Upper lobe of left lung (tissue), 4 donors: ENCODE measurements around the gene MYOM1.

ENCODE experiments used
- CTCF ChIP-seq, 6 experiments: fragments of 450-650 bp in 4 of 6; fragments of 200-600 bp in 2 of 6; sonication (generic) in 2 of 6; IDR thresholded peaks; one replicate each; pipeline ENCODE4 v1.5.1; 2016 to 2019; ENCODE audit warnings: antibody characterized with exemption in 6 of 6
- EP300 ChIP-seq, 4 donors: sonication (generic); formaldehyde crosslinking; IDR thresholded peaks; one replicate each; pipeline ENCODE4 v1.5.1; 2017; ENCODE audit warnings: antibody characterized with exemption in 4 of 4, control low read depth in 2 of 4
- POLR2A ChIP-seq, 4 donors: fragments of 450-650 bp; IDR thresholded peaks; one replicate each; pipeline ENCODE4 v1.5.1; 2016 to 2017; ENCODE audit warnings: antibody characterized with exemption in 4 of 4, mild to moderate bottlenecking in 2 of 4

- TF ChIP-seq POLR2A (IDR thresholded peaks at IDR 0.05) (no peak), EP300 (IDR thresholded peaks at IDR 0.05) (no peak), CTCF (IDR thresholded peaks at IDR 0.05) (no peak)
Observed at GRCh38 chr18:3140986-3141639, 78.7 kb downstream of the MYOM1 start.
